HCT116 (cell line): Measurements from ENCODE around the gene FAM110D. TPM values are rescaled to one million over a fixed set of nuclear protein-coding genes. Genes with fewer than 3 reads are reported as not detected.

Experiments
- ATAC-seq: fragments of 200-7000 bp; cut with Tn5 transposase; 2 replicates; pipeline ENCODE4 v1.9.1; 2020; ENCODE audit warnings: mild to moderate bottlenecking, moderate library complexity
- Bru-seq: library from RNA; stranded (reverse); fragments of 400-500 nt; gene quantifications from one replicate; lab custom pipeline; 2021; lab: Mats Ljungman, UMichigan
- BruChase-seq, 2 experiments: library from RNA; stranded (reverse); fragments of 400-500 nt; gene quantifications; one replicate each; lab custom pipeline; 2021; lab: Mats Ljungman, UMichigan
- BruUV-seq: library from RNA; stranded (reverse); fragments of 400-500 nt; replicated peaks from 2 replicates; lab custom pipeline; 2021; lab: Mats Ljungman, UMichigan
- CTCF ChIA-PET: fragments of 300-600 bp; sonication (Branson Sonifier 250); formaldehyde crosslinking; loops from one replicate; lab custom pipeline; 2021; ENCODE audit warnings: antibody characterized with exemption; lab: Charles Lee
- POLR2A ChIA-PET: fragments of 300-600, 350-600 bp; sonication (Branson Sonifier 250); formaldehyde crosslinking; loops from one replicate; lab custom pipeline; 2021; ENCODE audit warnings: antibody characterized with exemption; lab: Charles Lee
- RAD21 ChIA-PET, 2 experiments: fragments of 300-600 bp; sonication (Branson Sonifier 250); formaldehyde crosslinking; loops; one replicate each; lab custom pipeline; 2023; ENCODE audit warnings: low total read pairs in 2 of 2; ENCODE audit not compliant: uncharacterized antibody in 2 of 2, unreplicated experiment in 2 of 2, low non-redundant PET in 1 of 2; lab: Charles Lee
- DNase-seq: peaks from one replicate; pipeline ENCODE4 v3.0.0-alpha.2; 2010; ENCODE audit warnings: low read depth, low spot score
- H2AFZ ChIP-seq: fragments of 200-600 bp; shearing (Covaris generic), sonication (generic); 2 replicates; pipeline ENCODE4 v1.6.1; 2017; ENCODE audit warnings: low read depth, mixed run types, mixed read lengths, antibody characterized with exemption, low read length; ENCODE audit not compliant: poor library complexity, severe bottlenecking
- H3K27ac ChIP-seq: 2 replicates; pipeline ENCODE4 v1.5.1; 2012; ENCODE audit warnings: low read depth, low read length
- H3K27me3 ChIP-seq: fragments of 200-600 bp; sonication (generic); 2 replicates; pipeline ENCODE4 v1.6.1; 2016; ENCODE audit warnings: mixed run types, low read length, mixed read lengths; ENCODE audit not compliant: insufficient read depth
- H3K36me3 ChIP-seq, 2 experiments: fragments of 200-500 bp in 1 of 2; fragments of 200-600 bp in 1 of 2; sonication (Bioruptor generic) in 1 of 2; sonication (generic) in 1 of 2; 2 replicates each; pipeline versions ENCODE4 v1.5.1 to v1.6.1; 2014 to 2016; ENCODE audit warnings: low read length in 2 of 2, inconsistent platforms in 1 of 2, mixed read lengths in 1 of 2, mixed run types in 1 of 2; ENCODE audit not compliant: insufficient read depth in 2 of 2, control insufficient read depth in 1 of 2
- H3K4me1 ChIP-seq, 2 experiments: fragments of 200-600 bp in 1 of 2; sonication (generic) in 1 of 2; 2 replicates each; pipeline versions ENCODE4 v1.5.1 to v1.6.1; 2012 to 2017; ENCODE audit warnings: low read length in 2 of 2, inconsistent platforms in 1 of 2, mild to moderate bottlenecking in 1 of 2, mixed read lengths in 1 of 2, mixed run types in 1 of 2, moderate library complexity in 1 of 2; ENCODE audit not compliant: insufficient read depth in 2 of 2, control insufficient read depth in 1 of 2
- H3K4me2 ChIP-seq: fragments of 200-600 bp; sonication (generic); 2 replicates; pipeline ENCODE4 v1.6.1; 2017; ENCODE audit warnings: mixed run types, low read length, mixed read lengths
- H3K4me3 ChIP-seq, 2 experiments: fragments of 200-600 bp in 1 of 2; sonication (generic) in 1 of 2; replicated peaks in 1 of 2; 2 replicates each; pipeline ENCODE4 v1.5.1; 2011 to 2016; ENCODE audit warnings: low read length in 2 of 2, control low read depth in 1 of 2, low read depth in 1 of 2, mild to moderate bottlenecking in 1 of 2, mixed read lengths in 1 of 2, mixed run types in 1 of 2
- H3K79me2 ChIP-seq: fragments of 200-600 bp; sonication (generic); 2 replicates; pipeline ENCODE4 v1.6.1; 2017; ENCODE audit warnings: mild to moderate bottlenecking, mixed run types, low read length, moderate library complexity, mixed read lengths; ENCODE audit not compliant: insufficient read depth
- H3K9ac ChIP-seq: fragments of 200-600 bp; sonication (generic); 2 replicates; pipeline ENCODE4 v1.6.1; 2016; ENCODE audit warnings: low read length, mixed read lengths
- H3K9me2 ChIP-seq: fragments of 200-600 bp; sonication (generic), shearing (Covaris generic); 2 replicates; pipeline ENCODE4 v1.6.1; 2017; ENCODE audit warnings: mixed run types, mild to moderate bottlenecking, moderate library complexity; ENCODE audit not compliant: insufficient read depth
- H3K9me3 ChIP-seq, 2 experiments: fragments of 200-500 bp in 1 of 2; fragments of 200-600 bp in 1 of 2; sonication (Bioruptor generic) in 1 of 2; sonication (generic) in 1 of 2; 2 replicates each; pipeline ENCODE4 v1.6.1; 2014 to 2017; ENCODE audit warnings: low read length in 2 of 2, mixed read lengths in 2 of 2, inconsistent platforms in 1 of 2, low read depth in 1 of 2, mild to moderate bottlenecking in 1 of 2, mixed run types in 1 of 2, moderate library complexity in 1 of 2; ENCODE audit not compliant: control insufficient read depth in 1 of 2, insufficient read depth in 1 of 2
- H4K20me1 ChIP-seq: fragments of 200-600 bp; sonication (generic), shearing (Covaris generic); 2 replicates; pipeline ENCODE4 v1.6.1; 2017; ENCODE audit warnings: mixed run types, mild to moderate bottlenecking, moderate library complexity; ENCODE audit not compliant: insufficient read depth
- ELF1 ChIP-seq: IDR thresholded peaks from 2 replicates; pipeline ENCODE4 v1.6.1; 2012; ENCODE audit warnings: low read depth, borderline replicate concordance
- EZH2 ChIP-seq: fragments of 200-600 bp; sonication (generic); IDR thresholded peaks from 2 replicates; pipeline ENCODE4 v1.6.1; 2017; ENCODE audit warnings: antibody characterized with exemption, mixed run types
- FOSL1 ChIP-seq: IDR thresholded peaks from 2 replicates; pipeline ENCODE4 v1.6.1; 2012; ENCODE audit warnings: low read depth
- JUND ChIP-seq: IDR thresholded peaks from 2 replicates; pipeline ENCODE4 v1.6.1; 2012
- POLR2A ChIP-seq: IDR thresholded peaks from 2 replicates; pipeline ENCODE4 v1.7.0; 2011; ENCODE audit warnings: borderline replicate concordance; ENCODE audit not compliant: insufficient read depth, insufficient read length; ENCODE audit errors: extremely low read depth
- SIN3A ChIP-seq: IDR thresholded peaks from 2 replicates; pipeline ENCODE4 v1.6.1; 2012; ENCODE audit warnings: low read depth
- TCF7L2 ChIP-seq: IDR thresholded peaks from 2 replicates; pipeline ENCODE4 v1.7.0; 2011; ENCODE audit warnings: borderline replicate concordance, inconsistent platforms; ENCODE audit not compliant: insufficient read depth, insufficient read length; ENCODE audit errors: extremely low read depth
- YY1 ChIP-seq: IDR thresholded peaks from 2 replicates; pipeline ENCODE4 v1.6.1; 2011; ENCODE audit warnings: low read length, low read depth, moderate library complexity, mild to moderate bottlenecking; ENCODE audit not compliant: insufficient replicate concordance; ENCODE audit errors: extremely low read depth
- ZFX ChIP-seq: fragments of 450-650 bp; IDR thresholded peaks from 2 replicates; pipeline ENCODE4 v1.6.1; 2017
- intact Hi-C: fragments of 100-400 bp; cut with micrococcal nuclease; formaldehyde crosslinking; loops from 2 replicates; pipeline ENCODE4 v1.10.0; 2022
- long read RNA-seq: library from polyadenylated mRNA; unstranded; transcript quantifications from one replicate; pipeline ENCODE4 v2.0.0, GENCODE V29; 2021; ENCODE audit not compliant: unreplicated experiment
- polyA plus RNA-seq: library from polyadenylated mRNA; unstranded; fragments of >200 nt; gene quantifications from 2 replicates; pipeline ENCODE4 v1.2.1, GENCODE V29; 2012; ENCODE audit warnings: missing spikeins
- total RNA-seq: library from RNA; stranded (reverse); gene quantifications from one replicate; pipeline ENCODE4 v1.2.1, GENCODE V29; 2021; ENCODE audit not compliant: unreplicated experiment

The FAM110D gene
- 0.34 TPM for total RNA-seq
- 0.10 and 0.18 TPM in 2 replicates for polyA plus RNA-seq
- percentile 20 among the genes with signal in this experiment for Bru-seq, nascent RNA
- BruChase-seq, experiment 1, labeled RNA remaining after a 6-hour chase: percentile 29 among the genes with signal in this experiment
- percentile 28 among the genes with signal in this experiment for BruChase-seq, experiment 2, labeled RNA remaining after a 2-hour chase
- long read RNA-seq, partial matches to known transcripts: 0 of 1 reads
- long read RNA-seq, other reads (novel, unspliced or antisense): 1 of 1 reads

DNA sequence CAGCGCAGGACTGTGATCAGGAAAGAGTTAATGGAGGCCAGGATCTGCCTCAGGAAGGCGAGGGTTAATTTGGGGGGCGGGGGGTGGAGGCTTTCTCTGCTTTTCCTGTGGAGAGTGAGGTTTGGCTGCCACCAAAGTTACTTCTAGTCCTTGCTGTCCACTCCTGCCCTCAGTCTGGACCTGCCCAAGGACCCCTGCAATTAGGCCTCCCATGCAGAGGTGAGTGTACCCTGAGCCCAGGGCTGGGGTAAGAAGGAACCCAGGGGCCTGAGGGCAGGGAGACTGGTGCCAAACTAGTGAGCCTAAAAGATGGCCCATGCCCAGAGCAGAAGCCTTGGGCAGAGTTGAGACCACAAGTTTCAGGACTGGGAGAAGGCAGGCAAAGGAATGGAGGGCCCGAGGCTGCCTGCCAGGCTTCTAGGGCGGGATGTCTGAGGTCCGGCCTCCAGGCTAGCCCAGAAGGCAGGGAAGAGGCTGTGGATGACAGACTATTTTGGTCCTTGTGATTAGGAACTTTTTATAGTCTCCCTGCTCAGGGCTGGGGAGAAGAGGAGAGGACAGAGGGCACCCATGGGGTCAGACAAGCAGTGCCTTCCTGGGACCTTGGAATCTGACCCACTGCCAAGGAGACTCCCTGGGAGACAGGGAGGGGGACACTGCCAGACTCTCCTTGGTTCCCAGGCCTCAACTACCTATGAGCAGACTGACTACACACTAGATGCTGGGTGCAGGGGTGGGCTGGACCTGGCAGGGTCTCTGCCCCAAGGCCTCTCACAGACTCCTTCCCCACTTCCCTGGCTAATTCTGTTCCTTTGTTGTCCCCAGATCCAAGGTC is at the start of gene FAM110D:
Gene FAM110D, plus strand, starts transcription at position 172 of the 835 bp plus-strand sequence. CDS start 2,213 bp downstream, outside the sequence.
- Histone ChIP-seq H3K9ac (no peak within 1 kb of the TSS), H3K9me2 (no peaks in the 10 kb centered on the region), H3K4me1 (peaks cover 20 to 52% of the 10 kb centered on the region in 2 experiments), H4K20me1 (no peaks in the 10 kb centered on the region), H3K79me2 (no peaks in the 10 kb centered on the region), H3K4me3 (peak within 1 kb of the TSS; percentile 13 to 33; a peak in 3 of 4 replicates), H3K36me3 (no peaks in the 10 kb centered on the region), H2AFZ (no peak within 1 kb of the TSS), H3K4me2 (peak within 1 kb of the TSS; percentile 50), H3K27ac (no peak within 1 kb of the TSS; the same call in 1 of the 2 replicates), H3K9me3 (no peaks in the 10 kb centered on the region), H3K27me3 (no peaks in the 10 kb centered on the region)
- BruUV-seq: no TSS peak
- DNase-seq (no peak), ATAC-seq (no peak)
- peak; percentile 20; the same call in 1 of the 2 replicates for TF ChIP-seq ZFX
- TF ChIP-seq TCF7L2: no peak
- POLR2A ChIA-PET: no interaction called here
- CTCF ChIA-PET: interaction anchor here (1.0 to 2.5 kb wide), 2 partner anchors 11 to 14 kb away, joined by 3 to 15 read pairs; partner anchors contain the start of gene ZNF593
- RAD21 ChIA-PET: no interaction called here
- intact Hi-C loops: no loop called here

- Histone ChIP-seq H3K4me2 (peak overlapping the region; percentile 98), H3K9me3 (no peaks in the 10 kb centered on the region), H3K79me2 (peaks cover 13% of the 10 kb centered on the region), H2AFZ (no peak overlapping the region), H3K36me3 (peaks cover 0 to 5% of the 10 kb centered on the region in 2 experiments; a peak in 1 of 4 replicates), H3K27ac (0 out of 2 replicates have a peak overlapping the region, but pooled peaks have one; percentile 89), H3K9me2 (no peaks in the 10 kb centered on the region), H3K4me3 (peak overlapping the region in 1 of 2 experiments; percentile 98; a peak in 2 of 4 replicates), H3K9ac (peak overlapping the region; percentile 97), H3K27me3 (no peaks in the 10 kb centered on the region)
- CTCF ChIA-PET: interaction anchor here (1.0 to 1.6 kb wide), 2 partner anchors 31 to 36 kb away, joined by 3 to 6 read pairs; no protein-coding TSS in a partner anchor
- ATAC-seq (no peak), DNase-seq (no peak)
- RAD21 ChIA-PET: no interaction called here
- POLR2A ChIA-PET: no interaction called here
- BruUV-seq: no TSS peak
- TF ChIP-seq ELF1 (no peak), YY1 (no peak), ZFX (no peak), FOSL1 (no peak), POLR2A (no peak), SIN3A (no peak), EZH2 (no peak), TCF7L2 (no peak), JUND (no peak)
- TF ChIP-seq, all 23 proteins: peak for 0
- peaks cover 14 to 25% of the 10 kb centered on the region in 2 experiments for H3K4me1 ChIP-seq
- intact Hi-C loops: loop anchor here (2.0 to 5.0 kb wide), 3 partner anchors 75 to 281 kb away; partner anchors contain the start of gene CEP85
- no peaks in the 10 kb centered on the region for H4K20me1 ChIP-seq
These were observed 49.4 kb upstream of the FAM110D start for GRCh38 chr1:26109229-26110164.
